OCI-LY3 (cell line): Measurements from ENCODE around the gene PTPN13.

Experiments used
- CTCF ChIP-seq: fragments of 200-600, 300-600 bp; sonication (generic); IDR thresholded peaks from 2 replicates; pipeline ENCODE4 v1.5.1; 2014; ENCODE audit warnings: antibody characterized with exemption, low read length, low read depth
- EZH2phosphoT487 ChIP-seq: fragments of 200-600 bp; shearing (Covaris generic); IDR thresholded peaks from 2 replicates; pipeline ENCODE4 v1.6.1; 2018; ENCODE audit warnings: antibody characterized with exemption, mixed run types, low read depth

GRCh38 chr4:86606809-86607208 is 12.7 kb downstream of the PTPN13 start:
- TF ChIP-seq CTCF, result no peak
- TF ChIP-seq EZH2phosphoT487, result no peak
